ENCODE measurements around the gene EXOC2.

DNA sequence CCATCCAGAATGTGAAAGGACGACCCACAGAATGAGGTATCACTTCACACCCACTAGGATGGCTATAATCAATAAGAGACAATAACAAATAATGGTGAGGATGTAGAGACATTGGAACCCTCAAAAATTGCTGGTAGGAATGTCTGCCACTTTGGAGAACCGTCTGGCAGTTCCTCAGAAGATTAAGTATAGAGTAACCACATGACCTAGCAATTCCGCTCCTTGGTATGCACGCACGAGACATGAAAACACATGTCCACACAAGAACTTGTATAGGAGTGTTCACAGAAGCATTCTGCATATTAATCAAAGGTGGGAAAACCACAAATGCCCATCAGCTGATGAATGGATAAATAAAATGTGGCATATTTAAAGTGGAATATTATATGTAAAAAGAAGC, 200.8 kb downstream of the EXOC2 start:
- TF ChIP-seq ZNF232 (CRISPR knock-in tag; IDR thresholded peaks at IDR 0.05) (no peak), ZNF317 (CRISPR knock-in tag; IDR thresholded peaks at IDR 0.05; ENCODE audit: borderline replicate concordance, low read depth) (no peak), FOXK1 (CRISPR knock-in tag; IDR thresholded peaks at IDR 0.05) (no peak), CREM (CRISPR knock-in tag; IDR thresholded peaks at IDR 0.05) (no peak), CREB1 (CRISPR knock-in tag; IDR thresholded peaks at IDR 0.05) (no peak), NR2C2 (CRISPR knock-in tag; IDR thresholded peaks at IDR 0.05) (no peak)
- TF ChIP-seq, protein P1, sequence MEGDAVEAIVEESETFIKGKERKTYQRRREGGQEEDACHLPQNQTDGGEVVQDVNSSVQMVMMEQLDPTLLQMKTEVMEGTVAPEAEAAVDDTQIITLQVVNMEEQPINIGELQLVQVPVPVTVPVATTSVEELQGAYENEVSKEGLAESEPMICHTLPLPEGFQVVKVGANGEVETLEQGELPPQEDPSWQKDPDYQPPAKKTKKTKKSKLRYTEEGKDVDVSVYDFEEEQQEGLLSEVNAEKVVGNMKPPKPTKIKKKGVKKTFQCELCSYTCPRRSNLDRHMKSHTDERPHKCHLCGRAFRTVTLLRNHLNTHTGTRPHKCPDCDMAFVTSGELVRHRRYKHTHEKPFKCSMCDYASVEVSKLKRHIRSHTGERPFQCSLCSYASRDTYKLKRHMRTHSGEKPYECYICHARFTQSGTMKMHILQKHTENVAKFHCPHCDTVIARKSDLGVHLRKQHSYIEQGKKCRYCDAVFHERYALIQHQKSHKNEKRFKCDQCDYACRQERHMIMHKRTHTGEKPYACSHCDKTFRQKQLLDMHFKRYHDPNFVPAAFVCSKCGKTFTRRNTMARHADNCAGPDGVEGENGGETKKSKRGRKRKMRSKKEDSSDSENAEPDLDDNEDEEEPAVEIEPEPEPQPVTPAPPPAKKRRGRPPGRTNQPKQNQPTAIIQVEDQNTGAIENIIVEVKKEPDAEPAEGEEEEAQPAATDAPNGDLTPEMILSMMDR (IDR thresholded peaks at IDR 0.05), result no peak
- TF ChIP-seq, protein P2, sequence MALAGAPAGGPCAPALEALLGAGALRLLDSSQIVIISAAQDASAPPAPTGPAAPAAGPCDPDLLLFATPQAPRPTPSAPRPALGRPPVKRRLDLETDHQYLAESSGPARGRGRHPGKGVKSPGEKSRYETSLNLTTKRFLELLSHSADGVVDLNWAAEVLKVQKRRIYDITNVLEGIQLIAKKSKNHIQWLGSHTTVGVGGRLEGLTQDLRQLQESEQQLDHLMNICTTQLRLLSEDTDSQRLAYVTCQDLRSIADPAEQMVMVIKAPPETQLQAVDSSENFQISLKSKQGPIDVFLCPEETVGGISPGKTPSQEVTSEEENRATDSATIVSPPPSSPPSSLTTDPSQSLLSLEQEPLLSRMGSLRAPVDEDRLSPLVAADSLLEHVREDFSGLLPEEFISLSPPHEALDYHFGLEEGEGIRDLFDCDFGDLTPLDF (CRISPR knock-in tag; IDR thresholded peaks at IDR 0.05), result no peak
- TF ChIP-seq, protein P3, sequence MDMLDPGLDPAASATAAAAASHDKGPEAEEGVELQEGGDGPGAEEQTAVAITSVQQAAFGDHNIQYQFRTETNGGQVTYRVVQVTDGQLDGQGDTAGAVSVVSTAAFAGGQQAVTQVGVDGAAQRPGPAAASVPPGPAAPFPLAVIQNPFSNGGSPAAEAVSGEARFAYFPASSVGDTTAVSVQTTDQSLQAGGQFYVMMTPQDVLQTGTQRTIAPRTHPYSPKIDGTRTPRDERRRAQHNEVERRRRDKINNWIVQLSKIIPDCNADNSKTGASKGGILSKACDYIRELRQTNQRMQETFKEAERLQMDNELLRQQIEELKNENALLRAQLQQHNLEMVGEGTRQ (CRISPR knock-in tag; IDR thresholded peaks at IDR 0.05), result no peak

Data from WTC11 (cell line).